GM19240 (cell line): ENCODE data around the gene ARHGEF1.
"Not testable (repeated sequence)": the region's sequence is repeated elsewhere in the genome, so short reads cannot be mapped to it uniquely, and the experiment has no call there.

Source experiments
- DNase-seq: peaks from one replicate; pipeline ENCODE4 v3.0.0; 2011; ENCODE audit warnings: low spot score; ENCODE audit not compliant: insufficient read length

ARHGEF1 gene

DNA sequence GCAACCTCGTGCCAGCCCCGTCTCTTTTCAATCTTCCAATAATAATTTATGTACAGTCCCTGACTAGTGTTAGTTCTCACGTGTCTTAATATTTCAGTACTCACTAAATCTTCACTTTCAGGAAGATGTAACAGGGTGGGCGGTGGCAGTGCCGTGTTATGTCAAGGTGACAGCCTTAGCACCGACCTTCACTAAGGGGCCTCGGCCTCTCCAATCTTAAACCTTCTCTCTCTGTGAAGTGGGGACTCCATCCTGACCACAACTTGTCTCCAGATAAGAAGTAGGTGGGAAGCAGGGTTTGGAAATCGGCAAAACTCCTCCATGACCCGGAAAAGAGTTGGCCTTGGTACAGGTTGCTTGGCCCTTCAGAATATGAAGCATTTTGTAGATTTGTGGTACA lies 21.1 kb upstream of the ARHGEF1 start:
- no peak for DNase-seq

DNA sequence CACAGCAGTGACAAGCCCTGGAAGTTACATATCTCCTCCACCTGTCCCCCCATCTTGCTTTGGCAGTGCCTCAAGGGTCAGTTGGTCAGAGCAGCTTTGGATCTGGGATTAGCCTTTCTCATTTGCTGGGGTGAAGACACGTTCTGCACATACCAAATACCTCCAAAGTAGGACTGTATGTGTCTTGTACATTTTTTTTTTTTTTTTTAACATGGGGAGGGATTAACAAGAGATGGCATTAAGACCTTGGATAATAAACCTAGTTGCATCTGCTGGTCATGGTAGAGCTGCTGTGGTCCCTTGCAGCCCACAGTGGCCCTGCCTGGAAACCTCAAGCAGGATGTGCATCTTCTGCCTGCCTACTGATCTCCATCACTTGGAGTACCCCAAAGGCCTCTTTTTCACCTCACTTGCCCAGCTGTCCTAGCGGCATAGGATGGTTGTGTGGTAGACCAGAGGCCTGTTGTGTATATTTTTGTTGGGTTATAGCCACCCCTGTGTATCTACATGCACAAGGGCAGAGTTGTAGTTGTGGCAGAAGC lies 20.5 kb upstream of the ARHGEF1 start:
- no peak for DNase-seq

DNA sequence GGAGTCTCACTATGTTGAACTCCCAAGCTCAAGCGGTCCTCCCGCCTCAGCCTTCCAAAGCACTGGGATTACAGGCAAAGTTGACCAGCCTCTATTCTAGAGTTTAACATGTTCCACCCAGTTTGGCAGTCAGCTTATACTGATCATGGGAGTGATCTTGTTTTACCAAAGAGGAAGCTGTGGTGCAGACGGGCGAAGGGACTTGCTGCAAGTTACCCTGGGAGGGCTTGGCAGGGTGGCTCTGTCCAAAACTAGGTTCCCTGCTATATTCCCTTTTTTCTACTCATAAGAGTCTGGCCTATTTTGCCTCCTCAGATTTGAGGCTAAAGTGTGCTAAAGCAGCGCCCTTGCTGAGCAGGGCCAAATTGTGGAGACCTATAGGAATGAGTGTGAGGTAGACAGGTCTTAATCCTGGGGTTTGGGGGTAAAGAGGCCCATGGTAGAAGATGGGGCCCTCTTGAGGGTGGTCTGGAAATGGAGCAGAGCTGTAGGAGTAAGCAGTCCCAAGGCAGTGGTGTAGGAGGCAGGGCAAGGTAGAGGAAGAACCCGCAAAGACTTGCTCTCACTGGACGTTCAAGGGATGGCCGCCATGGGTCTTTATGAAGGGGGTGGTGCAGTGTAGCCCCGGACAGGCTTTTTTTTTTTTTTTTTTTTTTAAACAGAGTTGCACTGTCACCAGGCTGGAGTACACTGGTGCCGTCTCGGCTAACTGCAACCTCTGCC lies 19.6 kb upstream of the ARHGEF1 start:
- DNase-seq = no peak

DNA sequence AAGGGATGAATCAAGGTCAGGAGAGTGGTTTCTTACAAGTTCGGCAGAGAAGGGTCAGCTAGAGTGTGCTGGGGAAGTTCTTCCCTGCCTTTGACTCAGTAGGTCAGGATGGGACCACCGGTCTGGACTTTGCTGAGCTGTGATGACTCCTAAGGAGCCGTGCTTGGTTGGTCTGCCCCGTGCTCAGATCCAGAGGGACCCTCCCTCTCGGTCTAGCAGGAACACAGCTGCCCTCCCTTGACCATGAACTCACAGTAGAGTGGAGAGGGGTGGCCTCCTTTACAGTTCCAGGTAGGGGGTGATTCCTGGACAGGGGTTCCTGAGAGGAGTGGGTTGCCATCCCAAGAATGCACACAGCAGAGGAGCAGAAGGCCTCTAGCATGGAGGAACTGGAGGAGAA lies 18.6 kb upstream of the ARHGEF1 start:
- no peak for DNase-seq

DNA sequence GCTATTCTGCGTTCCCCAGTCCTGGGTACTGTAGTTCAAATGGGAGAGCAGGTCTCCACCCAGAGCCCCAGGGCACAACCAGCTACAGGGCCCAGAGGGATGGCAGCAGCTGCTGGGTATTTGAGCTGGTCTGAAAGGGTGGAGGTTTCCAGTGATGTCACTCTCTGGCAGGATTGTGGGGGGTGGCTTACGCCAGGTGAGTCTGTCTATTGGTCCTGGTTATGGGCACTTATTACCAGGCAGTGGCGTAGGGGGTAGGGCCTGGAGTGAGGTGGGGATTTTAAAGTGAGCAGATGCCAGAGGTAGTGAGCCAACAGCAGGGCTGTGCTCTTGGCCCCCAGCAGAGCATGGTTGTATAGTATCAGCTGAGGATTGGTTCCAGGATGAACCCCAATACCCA lies 16.7 kb upstream of the ARHGEF1 start:
- no peak for DNase-seq

DNA sequence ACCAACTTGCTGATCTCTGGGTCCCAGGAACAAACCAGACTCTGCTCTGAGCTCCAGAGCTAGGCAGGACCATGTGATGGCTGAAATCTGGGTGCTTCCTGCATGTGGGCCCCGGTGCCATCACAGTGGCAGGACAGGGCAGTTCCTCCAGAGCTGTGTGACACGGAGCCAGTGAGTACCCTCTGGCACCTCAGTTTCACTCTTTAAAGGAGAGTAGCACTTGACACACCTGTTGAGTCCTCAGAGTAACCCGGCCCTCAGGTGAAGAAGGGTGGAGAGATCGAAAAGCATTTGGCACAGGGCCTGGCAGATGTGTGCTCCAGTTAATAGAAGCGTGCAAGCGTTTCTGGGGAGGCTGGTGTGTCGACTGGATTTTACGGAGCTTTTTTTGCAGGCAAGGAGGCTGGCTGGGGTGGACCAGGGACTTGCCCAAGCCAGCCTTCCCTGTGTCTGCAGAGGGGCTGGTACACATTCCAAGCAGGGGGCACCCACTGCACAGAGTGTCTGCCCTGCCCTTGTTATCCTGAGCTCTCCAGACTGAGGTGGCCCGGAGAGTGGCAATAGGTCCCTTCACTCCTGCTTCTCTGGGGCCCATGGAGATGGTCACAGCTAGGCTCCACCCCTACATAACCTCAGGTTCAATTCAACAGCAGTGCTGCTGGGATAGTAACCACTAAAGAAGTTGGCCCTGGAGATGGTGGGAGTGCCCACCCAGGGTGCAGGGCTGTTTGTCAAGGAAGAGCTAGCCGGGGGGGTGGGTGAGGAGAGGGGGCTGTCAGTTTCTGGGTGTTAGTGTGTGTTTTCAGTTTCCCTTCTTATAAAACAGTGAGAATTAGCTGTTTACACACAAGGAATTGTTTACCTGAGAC lies 14.6 kb upstream of the ARHGEF1 start:
- DNase-seq = no peak

DNA sequence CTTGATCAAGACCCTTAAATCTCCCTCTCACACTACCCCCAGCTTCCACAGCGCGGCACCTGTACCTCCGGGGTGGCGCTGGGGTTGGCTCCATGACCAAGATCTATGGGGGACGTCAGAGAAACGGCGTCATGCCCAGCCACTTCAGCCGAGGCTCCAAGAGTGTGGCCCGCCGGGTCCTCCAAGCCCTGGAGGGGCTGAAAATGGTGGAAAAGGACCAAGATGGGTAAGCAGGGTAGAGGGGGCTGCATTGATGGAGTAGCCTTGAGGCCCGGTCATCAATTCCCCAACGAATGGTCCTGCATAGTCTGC lies 14.0 kb upstream of the ARHGEF1 start:
- no peak for DNase-seq

DNA sequence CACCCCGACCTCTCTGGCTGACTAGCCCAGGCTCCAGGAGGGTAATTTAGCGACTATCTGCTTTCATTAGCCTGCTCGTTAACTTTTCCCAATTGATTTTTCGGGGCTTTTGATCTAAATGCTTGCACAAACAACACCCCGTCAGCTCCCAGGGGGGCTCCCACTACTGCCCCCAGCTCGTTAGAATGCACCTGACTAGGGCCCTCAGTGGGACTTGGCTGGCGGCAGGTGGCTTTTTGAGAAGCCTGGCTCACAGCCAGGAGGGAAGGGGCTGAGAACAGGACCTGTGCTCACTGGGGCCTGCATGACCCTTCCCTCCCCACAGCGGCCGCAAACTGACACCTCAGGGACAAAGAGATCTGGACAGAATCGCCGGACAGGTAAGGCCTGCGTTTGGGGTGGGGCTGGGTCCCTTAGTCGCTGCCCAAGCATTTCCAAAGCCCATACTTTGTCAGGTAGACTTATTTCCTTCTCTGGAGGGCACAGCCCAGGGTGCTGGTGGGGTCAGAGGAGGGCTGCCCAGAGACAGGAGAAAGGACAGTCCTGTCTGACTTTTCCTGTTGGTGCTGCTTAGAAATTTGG lies 13.5 kb upstream of the ARHGEF1 start:
- no peak for DNase-seq

DNA sequence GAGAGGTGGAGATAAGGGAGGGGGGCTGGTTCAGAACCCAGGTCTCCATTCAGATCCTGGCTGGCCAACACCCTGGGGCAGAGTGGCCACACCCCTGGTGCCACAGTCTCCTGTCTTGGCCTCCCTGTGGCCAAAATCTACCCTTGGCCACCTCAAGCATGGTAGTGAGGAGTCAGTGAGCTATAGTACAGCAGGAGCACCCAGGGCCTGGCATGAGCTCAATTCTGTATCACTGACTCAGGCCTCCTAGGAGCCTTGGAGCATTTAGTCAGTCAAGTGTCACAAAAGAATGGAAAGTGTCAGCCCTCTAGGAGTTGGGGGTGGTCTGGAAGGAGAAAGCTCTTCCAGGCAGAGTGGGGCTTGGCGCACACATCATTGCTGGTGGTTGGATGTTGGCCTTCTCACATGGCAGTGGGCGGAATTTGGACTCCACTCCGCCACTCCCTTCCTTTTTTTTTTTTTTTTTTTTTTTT lies 12.5 kb upstream of the ARHGEF1 start:
- no peak for DNase-seq

DNA sequence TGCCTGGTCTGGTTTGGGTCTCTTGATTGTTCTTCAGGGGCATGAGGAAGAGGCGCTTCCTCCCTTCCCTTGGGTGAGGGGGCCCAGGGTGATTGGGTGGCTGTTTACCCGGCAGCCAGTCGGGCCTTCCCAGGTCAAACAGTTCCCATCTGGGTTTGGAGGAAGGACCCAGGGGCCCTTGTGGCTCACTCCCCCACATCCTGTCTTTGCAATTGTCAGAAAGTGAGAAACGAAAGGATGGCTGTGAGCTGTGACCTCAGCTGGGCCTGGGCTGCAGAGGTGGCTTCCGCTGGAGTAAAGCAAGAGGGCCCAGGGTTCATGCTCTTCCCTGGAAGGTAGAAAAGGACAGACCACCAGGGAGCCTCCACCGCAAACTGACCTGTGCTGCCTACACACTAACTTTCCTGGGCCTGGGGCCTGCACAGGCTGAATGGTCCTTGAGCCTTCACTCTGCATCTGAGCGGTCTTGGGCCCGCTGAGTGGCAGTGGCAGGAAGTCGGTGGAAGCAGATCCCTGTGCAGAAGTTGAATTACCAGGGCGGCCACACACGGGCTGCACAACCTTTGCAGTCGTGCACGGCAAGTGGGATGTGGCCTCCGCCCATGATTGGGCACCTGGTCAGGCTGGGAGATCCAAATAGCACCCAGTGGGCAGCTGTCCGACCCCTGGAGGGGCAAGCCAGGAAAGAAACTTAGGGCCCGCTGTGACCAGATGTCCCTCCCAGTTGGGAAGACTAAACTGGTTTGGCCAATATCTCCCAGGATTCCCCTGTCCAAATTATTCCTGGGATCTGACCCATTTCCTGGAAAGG lies 11.2 kb upstream of the ARHGEF1 start:
- peak; percentile 63 for DNase-seq

DNA sequence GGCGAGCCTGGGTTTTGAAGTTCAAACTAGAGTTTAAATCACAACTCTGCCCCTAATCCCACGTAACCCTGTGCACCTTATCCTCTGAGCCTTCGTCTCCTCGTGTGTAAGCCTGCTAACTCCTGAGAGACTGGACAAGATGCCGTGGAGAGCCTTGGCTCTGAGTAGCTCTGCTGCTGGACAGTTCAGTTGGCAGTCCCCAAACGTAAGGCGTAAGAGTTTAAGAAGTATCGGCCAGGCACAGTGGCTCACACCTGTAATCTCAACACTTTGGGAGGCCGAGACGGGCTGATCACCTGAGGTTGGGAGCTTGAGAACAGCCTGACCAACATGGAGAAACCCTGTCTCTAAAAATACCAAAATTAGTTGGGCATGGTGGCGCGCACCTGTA lies 10.6 kb upstream of the ARHGEF1 start:
- DNase-seq = no peak

DNA sequence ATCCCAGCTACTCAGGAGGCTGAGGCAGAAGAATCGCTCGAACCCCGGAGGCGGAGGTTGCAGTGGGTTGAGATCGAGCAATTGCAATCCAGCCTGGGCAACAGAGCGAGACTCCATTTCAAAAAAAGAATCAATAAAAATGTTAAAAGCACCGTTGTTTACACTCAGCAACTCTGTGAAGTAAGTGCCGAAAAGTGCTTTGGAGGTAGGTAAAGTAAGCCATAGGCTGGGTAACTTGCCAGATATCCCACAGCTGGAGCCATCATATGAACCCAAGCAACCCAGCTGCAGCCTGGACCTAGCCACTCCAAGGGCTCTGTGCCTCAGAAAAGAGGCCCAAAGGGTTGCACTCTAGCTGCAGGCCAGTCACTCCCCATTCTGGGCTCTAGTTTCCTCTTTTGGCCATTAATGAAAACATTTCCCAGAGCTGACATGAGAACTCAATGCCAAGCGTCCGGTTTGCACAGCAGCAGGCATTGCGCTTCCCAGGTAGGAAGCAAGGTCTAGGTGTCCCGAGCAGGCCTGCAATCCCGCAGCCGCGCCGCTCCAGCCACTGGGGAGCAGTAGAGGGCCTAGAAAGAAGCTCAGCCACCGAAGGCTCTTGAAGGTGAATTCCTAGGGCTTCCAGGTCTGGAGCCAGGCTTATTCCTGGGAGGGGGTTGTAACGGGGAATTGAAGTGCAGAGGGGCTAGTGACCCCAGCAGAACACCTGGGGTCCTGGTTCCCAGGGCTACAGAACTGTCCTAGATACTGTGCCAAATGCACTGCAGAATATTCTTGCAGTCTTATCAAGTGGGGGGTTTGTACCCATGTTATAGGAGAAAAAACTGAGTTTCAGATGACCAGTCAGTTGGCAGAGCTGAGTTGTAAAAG lies 10.0 kb upstream of the ARHGEF1 start:
- no peak for DNase-seq

DNA sequence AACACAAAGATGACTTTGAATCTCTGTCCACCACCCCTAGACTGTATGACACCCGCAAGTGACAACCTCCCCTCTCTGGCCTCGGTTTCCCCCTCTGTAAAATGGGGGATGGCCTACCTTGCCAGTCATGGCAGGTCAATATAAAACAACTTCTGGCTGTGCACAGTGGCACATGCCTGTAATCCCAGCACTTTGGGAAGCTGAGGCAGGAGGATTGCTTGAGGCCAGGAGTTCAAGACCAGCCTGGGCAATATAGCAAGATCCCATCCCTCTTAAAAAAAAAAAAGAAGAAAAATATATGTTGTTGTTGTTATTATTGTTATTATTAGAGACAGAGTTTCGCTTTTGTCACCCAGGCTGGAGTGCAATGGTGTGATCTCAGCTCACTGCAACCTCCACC lies 7.0 kb upstream of the ARHGEF1 start:
- not testable (repeated sequence) for DNase-seq

DNA sequence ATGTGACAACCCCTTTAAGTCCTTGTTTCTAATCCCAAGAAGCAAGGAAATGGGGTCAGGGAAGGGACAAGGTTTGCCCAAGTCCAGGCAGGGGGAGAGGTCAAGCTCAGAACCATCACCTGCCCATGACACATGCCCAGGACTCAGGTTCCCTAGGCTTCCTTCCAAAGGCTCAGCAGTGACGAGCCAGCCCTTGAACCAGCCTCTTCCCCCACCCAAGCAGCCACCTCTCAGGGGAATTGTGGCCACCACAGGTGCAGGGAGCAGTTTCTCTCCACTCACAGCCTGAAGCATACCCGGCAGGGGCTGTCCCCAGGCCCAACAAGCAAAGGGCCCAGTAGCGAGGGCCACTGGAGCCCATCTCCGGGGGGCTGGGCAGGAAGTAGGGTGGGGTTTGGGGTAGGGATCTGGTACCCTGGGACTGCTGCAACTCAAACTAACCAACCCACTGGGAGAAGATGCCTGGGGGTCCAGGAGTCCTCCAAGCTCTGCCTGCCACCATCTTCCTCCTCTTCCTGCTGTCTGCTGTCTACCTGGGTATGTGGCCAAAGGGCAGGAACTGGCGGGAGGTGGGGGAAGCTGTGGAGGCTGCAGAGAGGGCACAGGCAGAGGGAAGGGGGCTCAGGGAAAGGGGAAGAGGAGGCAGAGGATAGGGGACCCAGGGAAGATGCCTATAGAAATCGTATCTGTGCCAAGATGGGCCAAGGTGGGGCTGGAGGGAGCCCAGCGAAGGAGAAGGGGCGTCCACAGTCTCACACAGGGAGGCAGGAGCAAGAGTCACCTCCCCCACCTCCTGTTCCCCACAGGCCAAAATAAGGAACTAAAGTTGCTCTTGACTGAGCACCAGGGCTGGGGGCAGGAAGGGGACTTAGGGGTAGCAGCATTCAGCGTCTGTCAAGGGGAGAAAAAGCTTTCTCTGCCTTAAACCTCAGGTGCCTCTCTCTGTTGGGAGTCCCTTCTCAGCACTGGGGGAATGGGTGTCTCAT lies 5.8 kb upstream of the ARHGEF1 start, which contains the start of gene CD79A:
Gene CD79A (plus strand): TSS at position 433 of the 986 bp plus-strand sequence. CDS start 26 bp downstream, at position 459.
- DNase-seq = peak; percentile 59

DNA sequence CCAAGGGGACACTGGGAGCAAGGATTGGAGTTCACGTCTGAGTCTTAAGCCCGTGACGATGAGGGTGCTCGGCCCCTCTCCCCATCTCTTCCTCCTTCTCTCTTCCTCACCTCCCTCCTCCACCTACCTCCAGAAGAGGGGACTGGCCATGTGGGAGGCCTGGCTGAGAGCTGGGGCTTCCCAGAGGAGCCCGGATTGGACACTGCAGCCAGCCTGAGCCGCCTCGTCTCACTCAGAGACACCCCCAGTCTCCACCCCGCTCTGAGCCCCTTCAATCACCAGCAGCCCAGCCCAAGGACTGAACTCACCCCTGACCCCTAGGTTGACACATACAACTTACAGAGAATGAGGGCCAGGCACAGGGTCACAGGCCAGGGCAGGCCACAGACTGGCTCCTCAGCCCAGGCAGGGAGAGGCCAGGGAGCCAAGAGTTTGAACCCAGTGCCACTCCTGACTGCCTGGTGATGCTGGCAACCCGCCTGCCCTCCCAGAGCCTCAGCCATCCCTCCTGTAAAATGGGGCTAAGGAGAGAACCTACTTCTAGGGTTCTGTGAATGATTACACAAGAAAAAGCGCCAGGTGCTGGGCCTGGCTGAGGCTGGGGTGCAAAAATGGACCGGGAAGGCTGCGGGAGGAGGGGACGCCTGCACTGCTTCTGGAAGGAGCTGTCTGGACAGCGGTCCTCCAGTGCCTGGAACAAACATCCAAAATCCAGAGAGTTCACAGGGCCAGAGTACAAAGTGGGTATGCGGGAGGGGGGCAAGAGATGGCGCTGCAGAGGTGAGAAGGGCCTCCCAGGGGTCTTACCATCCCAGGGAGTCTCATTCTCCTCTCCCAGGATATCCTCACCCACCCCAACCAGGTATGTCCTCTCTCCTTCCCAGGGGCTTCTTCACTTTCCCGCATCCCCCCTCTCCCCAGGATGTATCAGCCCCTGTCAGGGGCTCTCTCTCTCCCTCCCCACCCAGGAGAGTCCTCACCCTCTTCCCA lies 4.8 kb upstream of the ARHGEF1 start:
- no peak for DNase-seq

DNA sequence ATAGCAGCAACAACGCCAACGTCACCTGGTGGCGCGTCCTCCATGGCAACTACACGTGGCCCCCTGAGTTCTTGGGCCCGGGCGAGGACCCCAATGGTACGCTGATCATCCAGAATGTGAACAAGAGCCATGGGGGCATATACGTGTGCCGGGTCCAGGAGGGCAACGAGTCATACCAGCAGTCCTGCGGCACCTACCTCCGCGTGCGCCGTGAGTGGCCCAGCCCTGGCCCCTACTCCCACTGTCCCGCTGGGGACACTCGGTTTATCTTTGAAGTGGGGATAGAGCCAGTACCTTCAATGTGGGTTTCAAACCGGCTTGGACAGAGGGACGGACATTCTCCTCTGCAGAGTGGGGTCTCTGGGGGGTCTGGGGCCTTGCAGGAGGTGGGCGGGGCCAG lies 3.9 kb upstream of the ARHGEF1 start:
- DNase-seq = no peak

DNA sequence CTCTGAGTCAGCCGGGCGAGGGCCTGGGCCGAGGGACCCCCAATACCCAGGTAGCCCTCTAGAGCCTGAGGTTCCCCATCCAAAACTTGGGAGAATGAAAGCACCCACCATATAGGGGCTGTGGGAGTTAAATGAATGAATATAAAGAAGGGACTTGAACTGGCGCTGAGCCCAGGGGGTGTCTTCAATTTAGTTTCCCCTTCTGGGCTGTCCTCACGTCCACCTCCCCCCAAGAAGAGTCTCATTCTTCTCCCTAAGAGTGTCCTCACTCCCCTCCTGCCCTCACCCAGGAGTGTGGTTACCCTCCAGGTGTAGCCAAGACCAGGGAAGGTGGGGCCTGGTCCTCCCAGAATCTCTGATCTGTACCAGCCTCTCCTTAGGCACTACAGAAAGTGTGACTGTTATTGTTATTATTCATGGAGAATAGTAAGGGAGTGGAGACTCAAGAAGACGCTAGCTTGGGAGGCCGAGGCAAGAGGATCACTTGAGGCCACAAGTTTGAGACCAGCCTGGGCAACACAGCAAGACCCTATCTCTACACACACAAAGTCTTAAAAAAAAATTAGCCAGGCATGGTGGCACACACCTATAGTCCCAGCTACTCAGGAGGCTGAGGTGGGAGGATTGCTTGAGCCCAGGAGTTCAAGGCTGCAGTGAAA lies 3.2 kb upstream of the ARHGEF1 start:
- DNase-seq = no peak
